NCI-H82 (cell line): Measurements from ENCODE around the gene KCNT1.

Source experiments
- DNase-seq: peaks from one replicate; lab custom pipeline; 2025; lab: John Stamatoyannopoulos, UW

KCNT1 gene

DNA sequence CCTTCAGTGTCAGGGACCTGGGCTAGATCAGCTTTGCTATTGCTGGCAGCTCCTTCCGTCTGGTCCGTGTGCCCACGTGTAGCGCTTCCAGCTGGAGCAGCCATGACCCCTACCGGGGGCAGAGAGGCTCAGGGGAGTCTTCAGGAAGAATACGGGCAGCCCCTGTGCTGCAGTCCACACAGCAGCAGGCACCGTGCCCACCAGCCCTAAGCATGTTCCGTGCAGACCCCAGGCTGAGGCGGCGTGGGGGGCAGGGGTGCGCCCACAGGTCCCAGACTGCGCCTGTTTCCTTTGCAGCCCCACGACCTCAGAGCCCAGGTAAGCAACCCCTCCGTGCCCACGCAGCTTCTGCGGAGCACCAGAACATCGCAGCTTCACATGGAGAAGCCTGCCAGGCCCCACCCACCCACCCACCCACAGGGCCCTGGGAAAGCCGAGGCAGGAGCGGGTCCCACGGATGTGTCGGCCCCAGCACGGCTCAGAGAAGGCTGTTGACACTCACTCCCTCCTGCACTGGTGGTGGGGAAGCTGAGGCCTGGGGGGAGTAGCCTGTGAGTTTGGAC, 83.1 kb downstream of the KCNT1 start:
- no peak for DNase-seq

DNA sequence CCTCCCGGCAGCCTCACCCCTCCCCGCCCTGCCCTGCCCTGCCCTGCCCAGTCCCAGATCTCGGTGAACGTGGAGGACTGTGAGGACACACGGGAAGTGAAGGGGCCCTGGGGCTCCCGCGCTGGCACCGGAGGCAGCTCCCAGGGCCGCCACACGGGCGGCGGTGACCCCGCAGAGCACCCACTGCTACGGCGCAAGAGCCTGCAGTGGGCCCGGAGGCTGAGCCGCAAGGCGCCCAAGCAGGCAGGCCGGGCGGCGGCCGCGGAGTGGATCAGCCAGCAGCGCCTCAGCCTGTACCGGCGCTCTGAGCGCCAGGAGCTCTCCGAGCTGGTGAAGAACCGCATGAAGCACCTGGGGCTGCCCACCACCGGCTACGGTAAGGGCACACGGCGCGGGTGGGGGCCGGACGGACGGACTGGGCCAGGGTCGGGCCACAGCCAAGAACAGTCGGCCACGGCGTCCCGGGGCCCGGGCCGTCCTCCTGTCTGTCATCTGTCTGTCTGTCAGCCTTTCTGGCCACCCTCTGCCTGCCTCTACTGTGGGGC, 84.2 kb downstream of the KCNT1 start:
- peak; percentile 17 for DNase-seq

DNA sequence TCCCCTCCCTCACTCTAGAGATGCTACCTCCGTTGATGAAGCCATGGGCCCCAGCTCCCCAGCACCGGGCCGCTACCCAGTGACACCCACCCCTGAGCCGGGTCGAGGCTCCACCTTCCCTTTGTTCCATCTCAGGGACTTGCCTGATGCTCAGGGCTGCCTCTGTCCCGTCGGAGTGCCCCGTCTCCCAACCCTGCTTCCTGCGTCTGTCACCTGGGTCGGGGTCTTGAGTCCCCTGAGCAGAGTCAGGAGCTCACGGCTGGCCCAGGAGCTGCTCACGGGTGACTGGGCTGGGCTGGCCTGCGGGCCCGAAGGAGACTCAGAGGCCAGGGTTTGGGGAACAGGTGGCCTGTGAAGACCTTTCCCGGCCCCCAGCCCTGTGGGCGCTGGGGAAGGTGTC, 85.3 kb downstream of the KCNT1 start:
- no peak for DNase-seq

DNA sequence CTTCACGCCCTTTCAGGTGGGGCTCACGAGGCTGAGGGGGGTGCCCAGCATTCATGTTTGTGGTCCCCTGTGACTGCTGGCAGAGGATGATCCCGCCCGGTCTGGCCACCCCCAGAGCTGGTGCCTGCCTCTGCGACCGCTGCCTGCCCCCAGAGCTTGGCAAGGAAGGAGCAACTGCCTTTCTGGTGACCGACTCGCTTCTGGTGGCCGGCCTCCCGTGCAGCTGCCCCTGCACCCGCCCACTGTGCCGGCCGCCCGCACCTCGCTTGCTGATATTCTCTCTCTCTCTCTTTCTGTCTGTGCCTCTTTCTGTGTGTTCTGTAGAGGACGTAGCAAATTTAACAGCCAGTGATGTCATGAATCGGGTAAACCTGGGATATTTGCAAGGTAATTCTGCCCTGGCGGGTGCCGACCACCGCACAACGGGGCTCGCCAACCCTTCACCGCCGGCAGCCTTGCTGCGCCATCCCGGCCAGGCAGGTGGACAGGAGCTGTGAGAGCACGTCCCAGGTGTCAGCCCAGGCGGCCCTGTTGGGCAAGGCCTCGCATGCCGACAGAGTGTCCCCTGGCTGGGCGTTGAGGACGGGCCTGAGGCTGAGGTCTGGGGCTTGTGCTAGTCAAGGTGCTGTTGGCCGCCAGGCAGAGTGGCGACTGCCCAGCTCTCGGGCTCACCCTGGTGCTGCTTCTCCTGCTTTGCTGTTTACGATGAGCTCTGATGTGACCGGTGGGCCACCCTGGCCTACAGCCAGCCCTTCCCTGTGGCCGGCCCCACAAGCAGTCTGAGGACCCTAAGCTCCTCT, 86.0 kb downstream of the KCNT1 start:
- no peak for DNase-seq

DNA sequence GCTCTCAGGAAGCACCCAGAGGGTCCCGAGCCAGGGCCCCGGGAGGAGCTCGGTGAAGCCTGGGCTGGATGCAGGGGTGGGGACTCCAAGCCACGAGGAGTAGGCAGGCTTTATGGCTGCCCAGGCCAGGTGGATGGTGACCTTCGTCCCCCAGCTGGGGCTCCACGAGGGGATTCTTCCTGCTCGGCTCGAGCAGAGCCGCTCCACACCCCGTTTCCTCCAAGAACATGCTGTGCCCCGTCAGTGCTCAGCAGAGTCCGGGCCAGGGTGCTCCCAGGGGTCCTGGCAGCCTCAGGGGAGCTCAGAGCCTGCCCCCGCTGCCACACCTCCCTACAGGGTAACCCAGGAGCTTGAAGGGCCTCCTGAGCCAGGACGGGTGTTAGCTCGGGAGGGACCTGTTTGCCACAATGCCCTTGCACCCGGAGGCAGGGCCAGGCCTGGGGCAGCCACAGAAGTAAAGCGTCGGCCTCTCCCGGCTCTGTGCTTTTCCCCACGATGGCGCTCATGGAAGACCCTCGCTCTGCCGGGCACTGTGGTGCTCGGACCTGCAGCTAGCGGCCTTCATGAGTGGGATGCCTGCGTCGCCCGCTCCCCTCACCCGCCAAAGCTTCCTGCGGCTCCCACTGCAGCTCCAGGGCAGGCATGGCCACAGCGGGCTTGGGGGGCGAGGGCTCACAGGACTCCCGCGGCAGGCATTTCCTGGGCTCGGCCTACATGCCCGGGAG, 86.8 kb downstream of the KCNT1 start:
- DNase-seq = no peak

DNA sequence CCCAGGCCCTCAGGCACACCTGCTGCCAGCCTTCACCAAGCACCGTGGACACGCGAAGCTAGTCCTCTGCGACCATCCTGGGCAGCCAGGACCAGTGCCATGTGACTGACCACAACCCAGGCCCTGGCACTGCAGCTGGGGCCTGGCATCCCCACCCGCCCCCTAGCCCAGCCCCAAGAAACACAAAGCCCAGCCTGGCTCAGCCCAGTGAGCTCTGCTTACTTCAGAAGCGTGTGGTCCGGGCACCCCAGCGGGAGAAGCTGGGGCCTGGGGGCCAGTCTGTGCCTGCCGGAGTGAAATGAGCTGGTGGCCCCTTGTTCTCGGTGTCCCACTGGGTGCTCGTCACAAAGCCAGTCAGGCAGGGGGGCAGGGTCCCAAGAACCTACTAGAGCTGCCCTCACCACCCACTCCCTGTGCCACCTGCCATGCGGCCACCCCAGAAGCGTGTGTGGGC, 87.9 kb downstream of the KCNT1 start:
- DNase-seq = no peak

DNA sequence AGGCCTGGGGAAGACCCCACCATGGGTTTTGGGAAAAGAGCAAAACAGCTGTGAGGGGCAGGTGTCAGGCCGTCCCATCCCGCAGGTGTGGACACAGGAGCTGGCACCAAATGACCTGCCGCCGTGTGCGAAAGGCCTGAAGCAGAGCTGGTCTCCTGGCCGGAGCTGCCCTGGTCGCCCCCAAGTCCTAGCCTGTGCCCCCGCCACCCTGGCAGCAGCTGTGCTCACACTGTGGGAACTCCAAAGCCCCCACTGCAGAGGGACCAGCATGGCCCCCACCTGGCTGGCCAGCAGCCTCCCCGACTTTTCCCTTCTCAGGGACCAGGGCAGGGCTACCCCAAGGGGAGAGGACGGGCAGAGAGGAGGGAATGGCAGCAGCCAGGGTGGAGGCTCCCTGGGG, 88.4 kb downstream of the KCNT1 start:
- DNase-seq = no peak

DNA sequence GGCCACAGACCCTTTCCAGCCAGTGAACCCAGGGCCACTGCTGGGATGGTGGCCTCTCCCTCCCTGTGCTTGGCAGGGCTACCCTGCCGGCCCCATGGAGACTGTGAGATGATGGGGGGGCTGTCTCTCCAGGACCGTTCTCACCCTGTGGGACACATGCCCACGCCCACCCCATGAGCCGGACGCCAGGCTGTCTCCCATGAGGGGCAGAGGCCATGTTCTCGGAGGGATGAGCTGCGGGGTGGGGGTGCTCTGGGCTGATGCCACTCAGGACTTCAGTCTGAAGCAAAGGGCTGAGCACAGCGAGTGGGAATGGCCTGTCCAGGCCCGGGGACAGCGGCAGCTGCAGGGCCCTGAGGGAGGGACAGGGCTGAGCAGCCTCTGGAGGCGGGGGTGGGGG, 88.9 kb downstream of the KCNT1 start:
- DNase-seq = no peak

DNA sequence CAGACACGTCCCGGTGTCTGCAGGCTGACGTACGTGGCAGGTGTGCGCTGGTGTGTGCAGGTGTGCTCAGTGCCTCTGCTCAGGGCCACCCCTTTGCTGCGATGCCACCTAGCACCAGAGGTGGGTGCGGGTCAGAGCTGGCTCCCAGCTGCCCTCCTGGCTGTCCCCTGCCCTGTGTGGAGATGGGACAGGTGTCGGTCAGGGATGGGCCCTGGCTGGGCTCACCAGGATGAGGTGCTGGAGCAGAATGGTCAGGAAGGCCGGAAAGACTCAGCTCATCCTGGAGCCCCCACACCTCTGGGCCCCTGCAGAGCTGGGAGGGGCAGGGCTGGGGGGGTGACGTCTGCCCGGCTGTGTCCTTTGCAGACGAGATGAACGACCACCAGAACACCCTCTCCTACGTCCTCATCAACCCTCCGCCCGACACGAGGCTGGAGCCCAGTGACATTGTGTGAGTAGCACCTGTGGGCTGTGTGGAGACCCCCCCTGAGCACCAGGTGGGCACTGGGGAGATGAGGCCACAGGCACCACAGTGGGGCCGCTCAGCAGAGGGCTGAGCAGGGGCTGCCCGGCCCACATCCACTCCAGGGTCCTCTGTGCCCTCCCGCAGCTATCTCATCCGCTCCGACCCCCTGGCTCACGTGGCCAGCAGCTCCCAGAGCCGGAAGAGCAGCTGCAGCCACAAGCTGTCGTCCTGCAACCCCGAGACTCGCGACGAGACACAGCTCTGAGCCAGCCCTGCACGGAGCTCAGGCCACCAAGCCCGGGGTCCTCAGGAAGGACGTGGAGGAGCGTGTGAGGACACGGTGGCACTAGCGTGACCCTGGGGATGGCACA, 89.7 kb downstream of the KCNT1 start:
- DNase-seq = peak; percentile 45

DNA sequence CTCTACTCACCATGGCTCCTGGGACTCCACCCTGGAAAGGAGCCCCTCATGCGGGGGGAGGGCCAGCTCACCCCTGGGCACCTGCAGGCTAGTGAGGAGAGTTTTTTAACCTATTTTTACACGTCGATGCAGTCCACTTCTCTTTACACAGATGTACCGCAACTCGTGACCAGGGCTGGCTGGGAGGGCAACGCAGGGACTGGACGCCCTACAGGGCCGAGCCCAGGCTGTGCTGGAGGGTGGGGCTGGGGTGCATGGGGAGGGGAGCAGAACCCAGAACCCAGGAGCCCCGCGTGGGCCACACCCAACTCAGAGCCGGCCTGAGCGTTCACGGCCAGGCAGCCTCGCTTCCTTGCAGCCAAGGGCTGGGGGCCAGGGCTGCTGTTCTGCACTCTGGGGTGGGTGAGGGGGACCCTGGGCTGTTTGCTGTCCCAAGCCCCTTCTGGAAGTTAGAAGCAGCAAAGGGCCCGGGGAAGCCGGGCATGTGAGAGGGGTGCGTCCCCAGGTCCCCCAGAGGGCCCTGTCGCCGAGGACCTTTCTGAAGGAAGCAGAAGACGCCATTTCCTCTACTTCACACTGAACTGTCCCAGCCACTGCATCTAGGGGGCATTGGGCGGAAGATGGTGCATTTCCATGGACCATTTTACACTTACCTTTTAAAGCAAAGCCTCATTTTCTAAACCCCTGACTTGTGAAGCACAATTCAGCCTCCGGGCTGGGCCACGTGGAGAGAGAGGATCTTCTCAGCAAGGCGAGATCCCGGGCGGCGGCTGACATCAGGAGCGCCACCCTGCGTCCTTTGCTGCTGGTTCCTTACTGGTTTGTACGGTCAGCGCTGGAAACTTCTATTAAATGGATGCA, 90.5 kb downstream of the KCNT1 start:
- DNase-seq = peak; percentile 29

DNA sequence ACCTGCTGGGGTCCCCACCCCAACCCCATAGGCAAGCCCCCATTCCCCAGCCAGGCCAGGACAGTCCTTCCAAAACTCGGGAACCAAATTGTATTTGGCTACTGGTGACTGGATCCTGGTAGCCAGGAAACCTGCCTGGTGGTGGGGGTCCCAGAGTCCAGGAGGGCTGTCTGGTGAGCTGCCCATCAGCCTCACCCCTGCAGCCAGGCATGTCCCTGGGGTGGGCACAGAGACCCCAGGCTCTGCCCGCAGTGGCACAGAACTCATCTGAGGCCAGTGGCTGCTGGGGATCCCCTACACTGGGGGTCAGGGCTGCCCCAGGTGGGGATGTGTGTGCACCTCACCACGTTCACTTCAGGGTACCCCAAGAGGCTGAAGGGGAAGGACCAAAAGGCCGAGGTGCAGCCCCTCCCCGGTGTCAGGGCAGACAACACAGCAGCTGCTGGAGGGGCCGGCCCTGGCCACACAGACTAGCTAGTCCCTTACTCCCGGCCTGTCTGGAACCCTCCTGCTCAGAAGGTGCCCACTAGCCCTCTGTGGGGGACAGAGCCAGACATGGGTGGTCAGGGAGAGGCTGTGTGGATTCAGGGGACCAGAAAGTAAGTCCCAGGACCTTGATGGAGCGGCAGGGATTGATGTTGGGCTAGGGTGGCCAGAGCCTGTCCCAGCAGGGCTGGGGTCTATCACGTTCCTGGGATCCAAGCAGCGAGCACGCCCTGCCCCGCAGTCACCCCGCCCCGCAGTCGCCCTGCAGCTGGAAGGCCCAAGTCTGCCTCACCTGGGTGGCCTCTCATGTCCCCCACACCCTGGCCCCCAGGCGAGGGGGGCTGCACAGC, 91.5 kb downstream of the KCNT1 start:
- no peak for DNase-seq

DNA sequence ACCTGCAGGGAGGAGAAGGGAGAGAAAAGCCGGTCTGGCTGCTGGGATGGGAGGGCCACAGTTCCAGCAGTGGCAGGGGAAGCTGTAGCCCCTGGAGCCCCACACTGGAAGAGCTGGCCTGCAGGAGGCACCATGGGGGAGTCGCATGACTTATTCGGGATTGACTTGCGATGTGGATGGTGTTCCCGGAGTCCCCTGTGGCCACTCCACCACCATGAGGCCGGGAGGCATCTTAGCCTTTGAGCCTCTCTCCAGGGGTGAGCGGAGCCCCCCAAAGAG, 92.0 kb downstream of the KCNT1 start:
- no peak for DNase-seq

DNA sequence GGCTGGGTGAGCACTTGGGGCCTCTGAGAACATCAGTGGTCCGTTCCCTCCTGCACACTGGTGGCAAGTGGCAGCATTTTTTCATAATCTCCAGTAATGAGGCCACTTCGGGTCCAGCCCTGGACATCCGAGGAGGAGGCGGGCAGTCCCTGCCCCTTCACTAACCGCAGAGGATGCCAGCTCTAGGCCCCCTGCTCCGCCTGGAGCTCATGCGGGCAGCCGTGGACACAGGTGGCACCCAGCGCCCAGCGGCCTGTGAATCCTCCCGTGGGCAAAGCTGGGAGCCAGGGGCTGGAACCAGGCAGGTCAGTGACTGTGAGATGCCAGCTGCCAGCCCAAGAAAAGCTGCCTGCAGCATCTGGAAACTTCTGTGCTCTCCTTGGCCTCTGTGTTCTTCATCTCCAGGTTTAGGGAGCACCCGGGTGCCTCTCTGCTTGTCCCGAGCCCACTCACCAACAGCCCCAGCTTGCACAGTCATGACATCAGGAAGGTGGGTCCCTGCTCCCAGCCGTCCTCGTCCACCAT, 92.4 kb downstream of the KCNT1 start:
- DNase-seq = no peak

DNA sequence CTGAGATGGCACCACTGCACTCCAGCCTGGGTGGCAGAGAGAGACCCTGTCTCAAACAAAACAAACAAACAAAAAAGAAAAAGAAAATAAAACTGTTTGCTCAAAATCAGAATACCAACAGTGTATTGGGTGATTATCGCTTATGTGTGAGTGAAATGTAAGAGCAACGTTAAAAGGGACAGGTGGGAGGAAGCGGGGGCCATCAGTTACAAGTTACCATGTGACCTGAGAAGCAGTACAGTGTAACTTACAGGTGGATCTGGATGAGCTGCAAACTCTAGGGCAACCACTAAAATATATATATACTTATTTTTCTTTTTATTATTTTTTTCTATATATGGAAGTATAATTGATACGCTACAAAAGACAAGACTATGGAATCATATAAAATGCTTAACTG, 93.4 kb downstream of the KCNT1 start:
- no peak for DNase-seq

DNA sequence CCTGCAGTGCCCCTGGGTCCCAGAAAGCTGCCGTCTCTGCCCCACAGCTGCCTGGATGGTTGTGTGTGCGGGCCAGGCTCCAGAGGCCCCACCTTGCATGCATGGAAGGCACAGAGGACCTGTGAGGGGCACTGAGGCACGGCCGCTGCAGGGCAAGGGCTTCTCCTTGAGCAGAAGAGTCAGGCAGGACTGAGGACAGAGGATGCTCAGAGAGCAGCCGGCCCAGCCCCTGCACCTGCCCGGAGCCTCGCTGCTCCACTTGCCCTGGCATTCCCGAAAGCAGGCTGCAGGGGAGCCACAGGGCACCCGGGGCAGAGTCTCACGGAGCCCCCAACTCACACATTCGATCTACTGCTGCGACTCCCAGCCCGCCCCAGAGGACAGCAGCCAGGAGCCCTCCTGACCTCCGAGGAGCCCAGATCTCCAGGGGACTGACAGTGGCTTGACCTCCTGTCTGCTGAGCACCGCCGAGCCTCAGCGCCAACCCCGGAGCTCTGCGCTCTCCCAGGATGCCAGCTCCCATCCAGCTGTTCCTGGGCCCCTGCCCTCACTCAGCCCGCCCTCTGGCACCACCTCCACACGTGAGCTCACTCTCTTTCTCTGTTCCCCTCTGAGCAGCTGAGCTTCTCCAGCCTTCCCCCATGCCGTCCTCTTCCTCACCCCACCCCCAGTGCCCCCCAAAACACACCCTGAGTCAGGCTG, 95.0 kb downstream of the KCNT1 start:
- DNase-seq = no peak

DNA sequence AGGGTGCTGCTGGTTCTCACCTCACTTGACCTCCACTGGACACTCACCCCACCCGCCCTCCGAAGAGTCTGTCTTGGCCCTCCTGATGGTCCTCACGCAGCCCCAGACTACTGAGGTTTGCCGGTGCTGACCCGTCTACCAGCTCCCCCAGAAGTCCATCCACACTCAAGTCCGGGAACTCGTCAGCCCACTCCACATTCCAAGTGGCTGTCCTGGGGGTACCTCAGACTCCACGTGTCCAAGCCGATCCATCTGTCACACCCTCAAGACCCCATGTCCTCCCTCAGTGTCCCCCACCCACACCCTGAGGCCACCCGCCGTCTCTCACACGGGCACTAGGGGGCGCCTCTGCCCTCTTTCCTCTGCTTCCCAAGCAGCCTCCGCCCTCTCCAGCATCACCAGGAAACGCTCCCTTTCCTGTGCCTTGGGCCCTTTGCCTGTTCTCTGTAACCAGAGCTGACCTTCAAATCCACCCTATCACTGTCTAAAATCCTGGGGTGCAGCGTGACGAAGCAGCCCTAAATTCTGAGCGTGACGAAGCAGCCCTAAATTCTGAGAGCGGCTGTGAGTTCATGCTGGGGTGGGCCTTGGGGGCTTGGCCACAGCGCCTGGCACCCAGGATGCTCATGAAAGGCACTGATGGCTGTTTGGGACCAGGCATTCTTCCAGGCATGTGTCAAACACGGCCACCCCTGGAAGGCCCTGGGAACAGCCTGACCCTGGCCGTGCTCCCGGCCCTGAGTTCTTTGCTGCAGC, 95.7 kb downstream of the KCNT1 start:
- DNase-seq = peak; percentile 68

DNA sequence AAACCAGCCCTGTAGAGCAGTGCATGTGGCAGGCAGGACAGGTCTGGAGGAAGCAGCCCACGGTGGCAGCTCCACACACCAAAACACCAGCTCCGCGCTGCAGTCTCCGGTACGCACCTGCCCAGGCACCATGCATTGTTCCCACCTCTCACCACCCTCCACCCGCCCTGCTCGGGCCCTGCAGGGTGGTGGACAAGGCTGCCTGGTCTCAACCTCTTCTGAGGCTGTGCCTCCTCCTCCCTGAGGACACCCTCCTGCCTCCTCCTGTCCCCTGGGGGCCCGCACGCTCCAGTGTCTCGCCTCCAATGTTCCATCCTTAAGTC, 96.2 kb downstream of the KCNT1 start:
- no peak for DNase-seq

DNA sequence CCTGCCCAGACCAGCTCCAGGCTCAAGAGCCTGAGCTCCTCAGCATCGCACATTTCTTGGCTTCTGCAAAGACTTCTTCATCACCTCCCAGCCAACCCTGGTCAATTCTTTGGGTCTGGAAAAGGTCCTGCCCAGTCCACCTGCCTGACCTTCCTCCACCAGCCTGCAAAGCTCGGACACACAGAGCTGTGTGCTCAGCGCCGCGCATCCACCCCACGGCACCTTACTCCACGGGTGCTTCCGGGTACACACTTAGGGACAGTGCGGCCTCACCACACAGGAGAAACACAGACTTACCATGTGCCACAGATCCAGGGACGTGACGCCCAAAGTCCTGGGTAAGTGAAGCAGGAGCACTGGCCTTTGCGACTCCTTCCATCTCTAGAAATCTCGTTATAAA, 97.3 kb downstream of the KCNT1 start:
- DNase-seq = no peak

DNA sequence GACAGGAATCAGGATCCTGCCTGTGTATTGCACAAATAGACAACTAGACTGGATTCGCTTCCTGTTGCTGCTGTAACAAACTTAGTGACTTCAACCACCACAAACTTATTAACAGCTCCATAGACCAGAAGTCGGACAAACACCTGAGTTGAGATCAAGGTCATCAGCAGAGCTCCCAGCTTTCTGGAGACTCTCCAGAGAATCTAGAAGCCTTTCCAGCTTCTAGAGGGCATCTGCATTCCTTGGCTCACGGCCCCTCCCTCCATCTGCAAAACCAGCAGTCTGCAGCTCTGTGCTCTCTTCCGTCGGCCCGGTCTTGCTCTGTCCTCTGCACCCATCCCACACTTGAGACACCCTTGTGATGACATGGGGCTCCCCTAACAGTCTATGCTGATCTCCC, 99.1 kb downstream of the KCNT1 start:
- DNase-seq = no peak
